GM21447 (cell line): ENCODE data around the gene PRKX.
"Not testable (repeated sequence)": the region's sequence is repeated elsewhere in the genome, so short reads cannot be mapped to it uniquely, and the experiment has no call there.

Experiments used
- ATAC-seq: cut with Tn5 transposase; IDR thresholded peaks from one replicate; pipeline ENCODE4 v1.9.1; 2021; ENCODE audit not compliant: unreplicated experiment

The PRKX gene

GRCh38 chrX:3713225-3713936 lies at the start of gene PRKX:
Gene PRKX (minus strand): TSS chrX:3713649. CDS start chrX:3713253, 396 bp downstream.
- ATAC-seq: peak; percentile 49

DNA sequence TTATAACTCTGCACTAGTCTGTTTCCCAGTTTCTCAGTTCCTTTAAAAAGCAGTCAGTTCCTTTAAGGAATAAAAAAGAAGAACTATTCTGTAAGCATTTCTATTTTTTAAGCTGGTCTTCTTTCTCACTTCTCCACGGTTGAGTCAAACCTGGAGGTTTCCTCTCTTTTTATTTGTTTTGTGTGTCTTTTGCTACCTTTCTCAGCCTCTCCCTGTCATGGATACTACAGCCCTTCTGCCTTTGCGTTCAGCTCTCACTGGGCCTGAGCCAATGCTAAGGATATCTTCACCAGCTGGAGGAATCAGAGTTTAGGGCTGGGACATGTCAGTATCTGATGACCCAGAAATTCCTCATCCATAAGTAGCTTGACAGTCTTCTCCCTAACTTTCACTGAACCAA lies 49.7 kb upstream of the PRKX start:
- ATAC-seq: no peak

- no peak for ATAC-seq
Measured at GRCh38 chrX:3757510-3758025, 44.1 kb upstream of the PRKX start.

DNA sequence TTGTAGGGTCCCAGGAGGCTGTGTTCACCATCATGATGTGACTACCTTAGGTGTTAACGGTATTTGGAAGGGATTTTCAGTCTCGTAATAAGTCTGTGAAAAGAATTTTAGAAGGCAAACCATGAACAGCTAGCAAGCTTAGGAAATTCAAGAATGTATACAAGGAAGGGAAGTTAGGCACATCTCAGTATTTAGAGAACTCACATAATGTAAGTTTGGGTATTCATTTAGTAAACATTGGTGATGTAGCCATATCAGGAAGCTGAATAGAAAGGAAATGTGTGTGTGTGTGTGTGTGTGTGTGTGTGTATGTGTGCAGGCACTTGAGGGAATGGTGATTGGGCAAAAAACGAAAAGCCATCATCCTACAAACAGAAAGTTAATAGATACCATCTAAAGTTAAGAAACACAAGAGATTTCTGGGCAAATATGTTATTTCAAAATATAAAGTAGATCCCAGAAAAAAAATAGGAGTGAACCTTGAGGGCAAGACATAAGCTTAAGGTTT lies 34.7 kb upstream of the PRKX start:
- ATAC-seq: no peak

DNA sequence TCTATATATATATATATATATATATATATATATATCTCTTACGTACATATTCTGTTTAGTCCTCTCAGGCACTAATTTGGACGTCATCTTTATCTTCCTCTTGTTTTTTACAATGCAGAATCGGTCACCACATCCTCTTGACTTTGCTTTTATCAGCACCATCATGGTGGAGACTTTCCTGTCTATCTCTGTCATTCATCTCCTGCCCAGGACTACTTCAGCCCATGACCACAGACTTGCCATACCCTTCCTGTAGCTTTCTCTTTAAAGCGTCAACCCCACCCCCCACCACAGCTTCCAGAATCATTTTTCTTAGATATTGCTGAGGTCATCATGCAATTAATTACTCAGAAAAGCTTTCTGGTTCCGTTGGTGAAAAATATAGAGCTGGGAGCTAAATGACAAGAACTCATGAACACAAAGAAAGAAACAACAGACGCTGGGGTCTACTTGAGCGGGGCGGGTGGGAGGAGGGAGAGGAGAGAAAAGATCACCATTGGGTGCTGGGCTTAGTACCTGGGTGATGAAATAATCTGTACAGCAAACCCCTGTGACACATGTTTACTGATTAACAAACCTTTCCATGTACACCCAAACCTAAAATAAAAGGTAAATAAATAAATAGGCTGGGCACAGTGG lies 30.5 kb upstream of the PRKX start:
- ATAC-seq: no peak

DNA sequence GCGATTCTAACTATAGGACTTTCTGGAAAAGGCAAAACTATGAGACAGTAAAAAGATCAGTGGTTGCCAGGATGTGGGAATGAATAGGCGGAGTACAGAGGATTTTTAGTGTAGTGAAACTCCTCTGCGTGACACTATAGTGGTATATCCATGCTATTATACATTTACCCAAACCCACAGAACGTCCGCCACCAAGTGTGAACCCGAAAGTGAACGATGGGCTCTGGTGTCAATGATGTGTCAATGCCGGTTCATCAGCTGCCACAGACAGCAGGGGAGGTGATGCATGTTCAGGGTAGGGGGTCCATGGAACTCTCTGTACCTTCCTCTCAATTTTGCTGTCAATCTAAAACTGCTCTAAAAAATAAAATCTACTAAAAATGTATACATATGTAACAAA lies 27.5 kb upstream of the PRKX start:
- not testable (repeated sequence) for ATAC-seq

DNA sequence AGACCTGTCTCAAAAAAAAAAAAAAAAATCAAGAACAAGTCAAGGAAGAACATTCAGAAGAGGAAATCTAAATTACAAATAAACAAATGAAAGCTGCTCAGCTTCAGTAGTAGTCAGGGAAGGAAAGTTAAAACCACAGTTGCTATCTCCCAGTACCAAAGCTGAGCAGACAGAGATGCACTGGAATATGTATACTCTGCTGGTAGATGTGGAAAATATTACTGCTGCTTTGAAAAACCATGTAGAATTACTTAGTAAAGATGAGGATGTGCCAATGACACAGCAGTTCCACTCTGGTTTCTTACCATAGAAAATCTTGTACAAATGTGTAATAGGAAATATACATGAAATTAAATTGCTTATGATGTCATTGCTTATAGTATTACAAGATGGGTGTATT lies 25.1 kb upstream of the PRKX start:
- no peak for ATAC-seq

- ATAC-seq: not testable (repeated sequence)
Measured at GRCh38 chrX:3736536-3736935, 23.1 kb upstream of the PRKX start.

GRCh38 chrX:3735891-3736290 lies 22.4 kb upstream of the PRKX start:
- not testable (repeated sequence) for ATAC-seq

- ATAC-seq: not testable (repeated sequence)
Measured at GRCh38 chrX:3734456-3734855, 21.0 kb upstream of the PRKX start.

GRCh38 chrX:3733043-3733430 lies 19.6 kb upstream of the PRKX start:
- ATAC-seq: no peak

GRCh38 chrX:3732326-3733042 lies 19.0 kb upstream of the PRKX start:
- not testable (repeated sequence) for ATAC-seq

DNA sequence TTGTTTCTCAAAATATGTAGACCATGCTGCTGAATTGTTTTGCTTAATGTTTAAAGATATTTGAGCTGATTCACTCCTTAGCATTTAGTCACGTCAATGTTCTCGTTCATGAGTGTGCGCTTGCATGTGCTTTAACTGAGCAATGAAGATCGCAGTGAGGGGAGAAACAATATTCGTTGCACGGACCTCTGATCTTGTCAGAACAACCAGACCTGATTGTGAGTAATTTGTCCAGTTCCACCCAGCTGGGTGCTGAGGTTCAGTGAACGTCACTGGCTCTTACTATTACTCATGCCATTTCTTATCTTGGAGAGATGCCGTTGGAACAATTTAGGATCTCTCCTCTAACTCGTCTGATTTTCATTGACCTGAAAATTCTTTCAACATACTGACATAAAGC lies 15.0 kb upstream of the PRKX start:
- no peak for ATAC-seq

- not testable (repeated sequence) for ATAC-seq
Measured at GRCh38 chrX:3723460-3723859, 10.0 kb upstream of the PRKX start.

- ATAC-seq: no peak
Measured at GRCh38 chrX:3717742-3718420, 4.4 kb upstream of the PRKX start.

GRCh38 chrX:3715921-3716320 lies 2.5 kb upstream of the PRKX start:
- ATAC-seq: no peak

DNA sequence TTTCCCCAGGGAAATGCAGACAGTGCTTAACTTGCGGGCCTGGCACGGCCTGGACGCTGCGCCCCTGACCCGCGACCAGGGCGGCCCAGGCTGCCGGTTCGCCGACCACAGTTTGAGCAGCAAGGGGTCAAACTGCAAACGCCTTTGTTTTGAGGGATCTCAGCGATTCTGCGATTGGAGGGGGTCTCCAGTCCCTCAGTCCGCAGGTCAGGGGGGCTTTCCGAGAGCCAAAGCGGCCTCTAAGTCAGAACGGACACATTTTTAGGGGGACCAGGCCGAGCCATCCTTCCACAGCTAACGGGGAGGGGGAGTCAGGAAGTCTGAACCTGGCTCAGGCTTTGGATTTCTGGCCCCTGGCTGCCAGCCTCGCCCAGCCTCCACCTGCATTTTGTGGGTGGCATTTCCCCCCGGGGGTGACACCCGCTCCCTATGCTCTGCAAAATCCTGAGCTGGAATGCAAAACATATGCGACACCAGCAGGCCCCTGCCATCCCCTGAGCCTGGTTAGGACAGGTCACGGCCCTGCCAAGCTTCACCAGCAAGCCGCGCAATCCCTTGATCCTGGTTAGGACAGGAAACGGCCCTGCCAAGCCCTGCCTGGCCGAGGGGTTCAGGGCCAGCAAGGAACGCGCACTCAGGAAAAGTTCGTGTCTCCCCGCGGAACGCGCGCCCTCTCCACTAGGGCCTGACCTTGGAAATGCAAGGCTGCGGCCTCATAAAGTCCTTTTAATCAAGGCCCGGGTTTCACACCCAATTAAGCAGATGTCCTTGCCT lies 1.4 kb upstream of the PRKX start:
- ATAC-seq: not testable (repeated sequence)

GRCh38 chrX:3713937-3714434 lies 537 bp upstream of the PRKX start:
- ATAC-seq: peak; percentile 2

DNA sequence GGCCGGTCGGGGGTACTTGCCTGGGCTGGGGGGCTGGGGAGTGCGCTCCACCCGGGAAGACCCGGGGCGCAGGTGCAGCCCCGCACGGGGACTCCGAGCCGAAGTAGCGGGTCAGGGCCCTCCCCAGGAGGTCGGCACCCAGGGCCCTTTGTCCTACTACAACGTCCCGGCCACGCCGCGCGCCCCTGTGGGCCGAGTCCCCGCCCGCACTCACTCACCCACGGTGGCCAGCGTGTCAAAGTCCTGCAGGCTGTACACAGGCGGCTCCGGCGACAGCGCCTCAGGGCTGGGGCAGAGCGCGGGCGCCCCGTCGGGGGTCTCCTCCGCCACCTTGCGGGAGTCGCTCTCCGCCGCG lies 602 bp downstream of the PRKX start:
- ATAC-seq: peak; percentile 11
